ENCODE data around the gene COQ8B.

DNA sequence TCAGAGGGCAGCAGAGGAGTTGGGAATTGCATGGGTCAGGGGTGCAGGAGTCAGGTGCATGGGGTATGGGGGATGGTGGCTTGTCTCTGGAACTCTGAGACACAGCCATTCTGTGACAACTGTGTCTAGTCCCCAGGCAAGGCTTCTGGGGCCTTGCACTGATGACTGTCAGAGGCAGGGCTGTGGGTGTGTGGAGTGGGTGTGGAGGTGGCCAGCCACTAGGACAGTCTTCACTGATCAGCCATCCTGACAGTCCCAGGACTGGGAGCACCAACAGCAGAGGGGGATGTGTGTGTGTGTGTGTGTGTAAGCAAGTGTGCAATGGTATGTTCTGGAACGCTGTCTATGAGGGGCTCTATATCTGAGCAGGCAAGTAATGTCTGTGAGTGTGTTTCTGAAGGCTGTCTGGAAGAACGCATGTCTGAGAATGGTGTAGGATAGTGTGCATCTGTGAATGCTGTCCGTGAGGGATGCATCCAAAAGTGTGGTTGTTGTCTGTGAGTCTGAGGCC is 31.6 kb downstream of the COQ8B start:
- TF ChIP-seq ZNF274 (IDR thresholded peaks at IDR 0.05; ENCODE audit: low read depth, low read length) (no peak), SUZ12 (IDR thresholded peaks at IDR 0.05; ENCODE audit: extremely low read depth, insufficient read depth, insufficient read length) (no peak), YY1 (IDR thresholded peaks at IDR 0.05; ENCODE audit: insufficient read depth, insufficient read length) (no peak)

Measured in NT2/D1 (cell line).